NCI-H2196 (cell line): Measurements from ENCODE around the gene C19orf53.

Experiments
- DNase-seq: peaks from one replicate; lab custom pipeline; 2025; ENCODE audit not compliant: unreplicated experiment; lab: John Stamatoyannopoulos, UW

Gene C19orf53

DNA sequence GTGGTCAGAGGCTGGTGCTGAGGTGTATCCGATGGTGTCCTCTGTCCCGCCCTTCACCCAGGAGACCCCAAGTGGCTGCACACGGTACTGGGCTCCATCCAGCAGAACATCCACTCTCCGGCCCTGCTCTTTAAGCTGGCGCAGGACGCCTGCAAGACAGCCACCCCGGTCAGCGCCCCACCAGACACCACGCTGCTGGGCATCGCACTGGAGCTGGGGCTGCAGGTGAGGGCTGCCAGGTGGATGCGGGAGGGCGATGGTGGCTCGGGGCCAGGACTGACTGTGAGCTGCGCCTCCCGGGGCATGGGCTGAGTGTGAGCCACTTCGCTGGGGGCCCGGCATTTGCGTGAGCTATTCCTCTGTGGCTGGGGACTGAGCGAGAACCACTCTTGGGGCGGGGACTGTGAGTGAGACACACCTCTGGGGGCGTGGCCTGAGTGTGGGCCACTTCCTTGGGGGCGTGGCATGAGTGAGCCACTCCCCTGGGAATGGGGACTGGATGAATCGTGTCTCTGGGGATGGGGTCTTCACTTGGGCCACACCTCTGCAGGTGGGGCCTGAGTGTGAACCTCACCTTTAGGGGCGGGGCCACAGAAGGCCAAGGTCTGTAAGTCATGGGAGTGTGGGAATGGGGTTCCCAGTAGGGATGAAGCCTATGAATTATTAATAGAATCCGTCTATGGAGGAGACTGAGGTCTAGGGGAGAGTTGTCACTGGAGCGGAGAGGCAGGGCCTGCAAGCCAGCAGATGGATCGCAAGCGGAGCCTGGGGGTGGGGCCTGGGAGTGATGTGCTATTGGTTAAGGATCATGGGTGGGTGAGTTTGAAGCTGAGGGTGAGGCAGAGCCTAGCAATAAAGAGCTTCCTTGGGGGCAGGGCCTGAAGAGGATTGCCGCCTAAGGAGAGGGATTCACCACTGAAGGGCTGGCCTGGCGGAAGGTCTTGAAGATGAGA lies 51.5 kb downstream of the C19orf53 start:
- DNase-seq, result peak; percentile 44

DNA sequence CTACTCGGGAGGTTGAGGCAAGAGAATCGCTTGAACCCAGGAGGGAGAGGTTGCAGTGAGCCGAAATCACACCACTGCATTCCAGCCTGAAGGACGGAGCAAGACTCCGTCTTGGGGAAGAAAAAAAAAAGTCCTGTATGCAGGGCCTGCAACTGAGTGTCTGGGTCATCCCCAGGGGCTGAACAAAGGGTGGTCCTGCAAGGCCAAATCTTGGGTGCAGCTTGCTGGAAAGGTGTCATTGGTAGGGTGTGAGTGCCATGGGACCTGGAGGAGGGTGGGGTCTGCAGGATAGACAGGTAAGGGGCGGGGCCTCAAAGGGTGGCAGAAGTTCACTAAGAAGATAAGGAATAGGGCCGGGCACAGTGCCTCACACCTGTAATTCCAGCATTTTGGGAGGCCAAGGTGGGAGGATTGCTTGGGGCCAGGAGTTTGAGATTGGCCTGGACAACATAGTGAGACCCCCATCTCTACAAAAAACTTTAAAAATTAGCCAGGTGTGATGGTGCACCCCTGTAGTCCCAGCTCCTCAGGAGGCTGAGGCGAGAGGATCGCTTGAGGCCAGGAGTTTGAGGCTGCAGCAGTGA lies 52.5 kb downstream of the C19orf53 start:
- DNase-seq, result no peak

DNA sequence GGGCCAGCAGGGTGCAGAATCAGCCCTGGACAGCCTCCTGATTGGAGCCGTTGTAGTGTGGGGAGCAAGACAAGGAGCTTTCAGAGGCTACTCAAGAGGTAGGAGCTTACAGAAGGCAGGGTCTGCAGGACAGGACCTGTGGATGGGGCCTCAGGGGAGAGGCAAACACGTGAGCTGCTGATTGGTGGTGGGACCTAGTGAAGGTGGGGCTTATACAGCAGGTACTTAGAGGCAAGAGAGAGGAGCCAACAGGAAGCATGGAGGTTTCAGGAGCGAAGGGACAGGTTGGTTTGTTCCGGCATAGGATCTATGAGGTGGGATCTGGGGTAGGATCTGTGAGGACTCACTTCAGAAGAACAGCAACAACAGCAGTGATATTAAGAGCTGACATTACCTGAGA lies 53.4 kb downstream of the C19orf53 start:
- DNase-seq, result no peak
